Natural killer cell (primary cell): ENCODE results near the gene CDK18. TPM values are rescaled to one million over a fixed set of nuclear protein-coding genes. Genes with fewer than 3 reads are reported as not detected.

ENCODE experiments used
- ATAC-seq, 3 donors: fragments of 150-1000 bp in 2 of 3; fragments of 200-7000 bp in 1 of 3; cut with Tn5 transposase; 1 replicate in 1 of 3; 2 replicates in 2 of 3; pipeline ENCODE4 v1.10.0; 2021; ENCODE audit warnings: mild to moderate bottlenecking in 2 of 3, moderate library complexity in 2 of 3
- DNase-seq, 2 donors: peaks; one replicate each; pipeline versions ENCODE4 v3.0.0 to v3.0.0-alpha.2; 2013 to 2021; ENCODE audit warnings: mixed read lengths in 1 of 2
- H3K27ac ChIP-seq: one replicate; pipeline ENCODE4 v1.5.1; 2013; ENCODE audit warnings: mild to moderate bottlenecking, low read length
- H3K27me3 ChIP-seq: one replicate; pipeline ENCODE4 v1.6.1; 2013; ENCODE audit warnings: low read length; ENCODE audit not compliant: control insufficient read depth, insufficient read depth
- H3K36me3 ChIP-seq: one replicate; pipeline ENCODE4 v1.6.1; 2013; ENCODE audit warnings: low read length; ENCODE audit not compliant: control insufficient read depth, insufficient read depth
- H3K4me1 ChIP-seq: one replicate; pipeline ENCODE4 v1.6.1; 2013; ENCODE audit warnings: low read length; ENCODE audit not compliant: control insufficient read depth, insufficient read depth
- H3K4me3 ChIP-seq: one replicate; pipeline ENCODE4 v1.5.1; 2013; ENCODE audit warnings: low read length
- H3K9me3 ChIP-seq: one replicate; pipeline ENCODE4 v1.6.1; 2013; ENCODE audit warnings: low read length; ENCODE audit not compliant: control insufficient read depth, insufficient read depth
- H3K27ac Mint-ChIP-seq, 2 donors: one replicate each; pipeline ENCODE4 v1.8.0; 2022; ENCODE audit warnings: mild to moderate bottlenecking in 2 of 2, mixed read lengths in 2 of 2, moderate library complexity in 1 of 2
- H3K27me3 Mint-ChIP-seq, 2 donors: one replicate each; pipeline ENCODE4 v1.8.0; 2022; ENCODE audit warnings: low read depth in 2 of 2, mixed read lengths in 2 of 2
- H3K36me3 Mint-ChIP-seq: one replicate; pipeline ENCODE4 v1.8.0; 2022; ENCODE audit warnings: mixed read lengths
- H3K4me1 Mint-ChIP-seq, 2 donors: one replicate each; pipeline ENCODE4 v1.8.0; 2022; ENCODE audit warnings: mixed read lengths in 2 of 2
- H3K4me3 Mint-ChIP-seq: one replicate; pipeline ENCODE4 v1.8.0; 2022; ENCODE audit warnings: mild to moderate bottlenecking, moderate library complexity, mixed read lengths
- H3K9me3 Mint-ChIP-seq, 2 donors: one replicate each; pipeline ENCODE4 v1.8.0; 2022; ENCODE audit warnings: mixed read lengths in 2 of 2
- CTCF ChIP-seq: fragments of 200-600 bp; IDR thresholded peaks from one replicate; pipeline ENCODE4 v1.8.0; 2022; ENCODE audit warnings: antibody characterized with exemption
- WGBS: methylation state at CpG from one replicate; pipeline ENCODE4 v1.1.7; 2013; ENCODE audit warnings: missing lambda C conversion rate; ENCODE audit not compliant: insufficient coverage; 5-methylcytosine and 5-hydroxymethylcytosine counted together
- intact Hi-C: fragments of 100-400 bp; cut with micrococcal nuclease; formaldehyde crosslinking; loops from one replicate; pipeline ENCODE4 v1.14.2; 2022
- total RNA-seq, 4 donors: library from RNA; stranded (reverse); fragments of 120-200 nt in 1 of 4; gene quantifications; one replicate each; pipeline versions ENCODE4 v1.2.3 to v1.2.4, GENCODE V29; 2013 to 2022

CDK18 gene
- total RNA-seq, 3 donors from 2014 or later (not counting 1 experiment from before 2014, with no cell fraction given), result 1.9 to 5.3 (median 4.0) TPM

DNA sequence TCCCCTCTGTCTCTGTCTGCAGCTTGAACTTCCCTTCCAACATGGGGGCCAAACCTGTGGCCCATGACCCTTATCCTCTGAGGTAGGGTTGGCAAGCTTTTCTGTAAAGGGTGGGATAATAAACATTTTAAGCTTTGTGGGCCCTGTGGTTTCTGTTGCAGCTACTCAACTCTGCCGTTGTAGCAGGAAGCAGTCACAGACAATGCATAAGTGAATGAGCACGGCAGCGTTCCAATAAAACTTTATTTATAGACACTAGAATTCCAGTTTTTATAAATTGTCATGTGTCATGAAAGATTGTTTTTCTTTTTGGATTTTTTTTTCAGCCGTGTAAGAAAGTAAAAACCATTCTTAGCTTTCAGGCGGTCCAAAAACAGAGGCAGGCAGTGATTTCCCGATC, 18.2 kb upstream of the CDK18 start:
- TF ChIP-seq CTCF, result no peak
- Mint-ChIP-seq H3K27ac (no peak overlapping the region), H3K27me3 (peaks cover 8 to 29% of the 10 kb centered on the region in 2 donors), H3K36me3 (no peaks in the 10 kb centered on the region), H3K9me3 (no peaks in the 10 kb centered on the region), H3K4me1 (peaks cover 36 to 50% of the 10 kb centered on the region in 2 donors), H3K4me3 (no peak overlapping the region)
- intact Hi-C loops, result no loop called here
- peaks cover 45% of the 10 kb centered on the region for H3K4me1 ChIP-seq
- H3K27me3 ChIP-seq, result no peaks in the 10 kb centered on the region
- H3K9me3 ChIP-seq, result no peaks in the 10 kb centered on the region
- WGBS, result 95% methylated on average over 3 of the region's 6 CpGs
- no peak overlapping the region for H3K4me3 ChIP-seq
- H3K27ac ChIP-seq, result no peak overlapping the region
- ATAC-seq (no peak), DNase-seq (no peak)
- no peaks in the 10 kb centered on the region for H3K36me3 ChIP-seq

DNA sequence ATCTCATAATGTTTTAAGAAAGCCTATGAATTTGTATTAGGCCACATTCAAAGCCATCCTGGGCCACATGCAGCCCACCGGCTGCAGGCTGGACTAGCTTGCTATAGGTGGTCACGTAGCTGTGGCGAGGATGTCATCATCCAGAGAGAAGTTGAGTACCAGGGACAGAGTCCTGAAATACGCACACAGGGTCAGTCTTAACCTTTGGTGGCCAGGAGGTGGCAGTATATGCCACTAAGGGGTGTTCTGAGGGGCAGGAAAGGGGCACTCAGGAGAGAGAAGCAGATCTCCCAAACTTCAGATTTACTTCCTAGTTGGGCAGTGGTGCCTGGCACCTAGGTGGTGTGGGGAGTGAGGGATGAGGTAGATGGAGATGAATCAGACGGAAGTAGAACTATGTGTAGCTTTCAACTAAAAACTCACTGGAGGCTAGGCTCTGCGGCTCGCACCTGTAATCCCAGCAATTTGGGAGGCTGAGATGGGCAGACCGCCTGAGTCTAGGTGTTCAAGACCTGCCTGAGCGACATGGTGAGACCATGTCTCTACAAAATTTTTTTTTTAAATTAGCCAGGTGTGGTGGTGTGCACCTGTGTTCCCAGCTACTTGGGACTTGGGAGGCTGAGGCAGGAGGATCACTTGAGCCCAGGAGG, 16.3 kb upstream of the CDK18 start:
- WGBS, result 43% methylated on average over 9 of the region's 9 CpGs
- H3K27me3 ChIP-seq, result peaks cover 4% of the 10 kb centered on the region
- intact Hi-C loops, result loop anchor here (1.0 kb wide), 1 partner anchor 36 kb away; no protein-coding TSS in a partner anchor
- Mint-ChIP-seq H3K27ac (no peak overlapping the region), H3K9me3 (no peaks in the 10 kb centered on the region), H3K36me3 (no peaks in the 10 kb centered on the region), H3K4me1 (peaks cover 20 to 34% of the 10 kb centered on the region in 2 donors), H3K27me3 (peaks cover 17 to 31% of the 10 kb centered on the region in 2 donors), H3K4me3 (no peak overlapping the region)
- TF ChIP-seq CTCF, result peak; percentile 69
- no peak overlapping the region for H3K4me3 ChIP-seq
- DNase-seq, result peak in 1 of 2 donors; percentile 78
- H3K4me1 ChIP-seq, result peaks cover 29% of the 10 kb centered on the region
- H3K9me3 ChIP-seq, result no peaks in the 10 kb centered on the region
- no peak overlapping the region for H3K27ac ChIP-seq
- ATAC-seq, result peak; percentile 62 to 70 (median 66)
- no peaks in the 10 kb centered on the region for H3K36me3 ChIP-seq

DNA sequence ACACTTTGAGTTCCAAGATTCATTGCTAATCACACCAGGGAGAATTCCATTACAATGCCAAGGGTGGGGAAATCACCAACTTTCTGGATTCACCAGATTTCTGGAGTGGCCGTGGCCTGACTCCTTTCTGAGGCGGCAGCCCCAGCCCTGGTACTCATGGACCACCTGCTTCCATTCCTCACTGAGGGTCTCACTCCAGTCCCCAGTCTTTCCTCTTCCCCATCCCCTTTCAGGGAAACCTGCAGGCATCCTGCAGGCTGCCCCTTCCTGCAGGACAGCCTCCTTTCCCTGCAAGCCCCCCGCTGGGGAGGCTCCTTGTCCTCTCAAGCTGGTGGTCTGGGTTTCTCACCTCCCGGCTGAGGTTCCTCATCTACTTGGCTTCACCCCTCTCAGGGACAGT, 12.7 kb upstream of the CDK18 start:
- no peak overlapping the region for H3K27ac Mint-ChIP-seq
- H3K4me1 ChIP-seq, result peaks cover 8% of the 10 kb centered on the region
- H3K27ac ChIP-seq, result no peak overlapping the region
- WGBS, result 83% methylated on average over 3 of the region's 4 CpGs
- intact Hi-C loops, result no loop called here
- peaks cover 26 to 41% of the 10 kb centered on the region in 2 donors for H3K27me3 Mint-ChIP-seq
- peaks cover 4% of the 10 kb centered on the region for H3K27me3 ChIP-seq
- H3K4me1 Mint-ChIP-seq, result peaks cover 0 to 16% of the 10 kb centered on the region in 2 donors
- H3K9me3 ChIP-seq, result no peaks in the 10 kb centered on the region
- no peaks in the 10 kb centered on the region for H3K36me3 Mint-ChIP-seq
- H3K36me3 ChIP-seq, result no peaks in the 10 kb centered on the region
- no peaks in the 10 kb centered on the region for H3K9me3 Mint-ChIP-seq
- H3K4me3 Mint-ChIP-seq, result no peak overlapping the region
- TF ChIP-seq CTCF, result no peak
- no peak for ATAC-seq
- no peak overlapping the region for H3K4me3 ChIP-seq
- no peak for DNase-seq
